ENCODE data around the gene C2CD5. TPM values are rescaled to one million over a fixed set of nuclear protein-coding genes. Genes with fewer than 3 reads are reported as not detected.

Gene C2CD5
- total RNA-seq, 4 donors from 2014 or later, result 47.9 to 123 (median 63.6) TPM

GRCh38 chr12:22409377-22410164 is 134.8 kb downstream of the C2CD5 start:
- Histone ChIP-seq H3K4me3 (no peak overlapping the region), H3K27ac (peak overlapping the region in 3 of 4 donors; percentile 19 to 29 (median 29)), H3K27me3 (no peaks in the 10 kb centered on the region), H3K9me3 (no peaks in the 10 kb centered on the region), H3K36me3 (no peaks in the 10 kb centered on the region), H3K4me1 (peaks cover 0 to 7% (median 3%) of the 10 kb centered on the region in 4 donors)
- in situ Hi-C loops (cut with MboI; ENCODE audit: low pct_ligation_motif_present in 1 of 4, low pct_unique_long_range_greater_than_20kb in 1 of 4, low sequenced_read_pairs in 3 of 4), result no loop called here
- WGBS, 2 donors (ENCODE audit: low coverage in 1 of 2), result 65 to 74% methylated on average over 11 to 12 of the region's 12 CpGs
- DNase-seq, result no peak
- intact Hi-C loops (cut with DNase I; ENCODE audit: low total_unique reads), result no loop called here
- TF ChIP-seq POLR2AphosphoS5 (IDR thresholded peaks at IDR 0.05) (no peak), EP300 (IDR thresholded peaks at IDR 0.05; ENCODE audit: low read depth) (no peak), POLR2A (IDR thresholded peaks at IDR 0.05) (peak; percentile 37)

GRCh38 chr12:22408610-22409376 is 135.5 kb downstream of the C2CD5 start:
- TF ChIP-seq CTCF (IDR thresholded peaks at IDR 0.05), result no peak
- TF ChIP-seq POLR2A (IDR thresholded peaks at IDR 0.05), result no peak
- TF ChIP-seq POLR2AphosphoS5 (IDR thresholded peaks at IDR 0.05), result no peak
- TF ChIP-seq EP300 (IDR thresholded peaks at IDR 0.05; ENCODE audit: low read depth), result no peak
- intact Hi-C loops (cut with DNase I; ENCODE audit: low total_unique reads) (no loop called here), in situ Hi-C loops (cut with MboI; ENCODE audit: low pct_ligation_motif_present in 1 of 4, low pct_unique_long_range_greater_than_20kb in 1 of 4, low sequenced_read_pairs in 3 of 4) (no loop called here)
- Histone ChIP-seq H3K4me1 (peaks cover 0 to 7% (median 3%) of the 10 kb centered on the region in 4 donors), H3K27ac (peak overlapping the region in 3 of 4 donors; percentile 19 to 29 (median 29)), H3K9me3 (no peaks in the 10 kb centered on the region), H3K4me3 (no peak overlapping the region), H3K36me3 (no peaks in the 10 kb centered on the region), H3K27me3 (no peaks in the 10 kb centered on the region)
- DNase-seq, result no peak
- WGBS, 2 donors (ENCODE audit: low coverage in 1 of 2), result 47 to 55% methylated on average over 7 to 8 of the region's 8 CpGs

- in situ Hi-C loops (cut with MboI; ENCODE audit: low pct_ligation_motif_present in 1 of 4, low pct_unique_long_range_greater_than_20kb in 1 of 4, low sequenced_read_pairs in 3 of 4) (no loop called here), intact Hi-C loops (cut with DNase I; ENCODE audit: low total_unique reads) (no loop called here)
- no peak for DNase-seq
- TF ChIP-seq EP300 (IDR thresholded peaks at IDR 0.05; ENCODE audit: low read depth), result no peak
- no peak for TF ChIP-seq CTCF (IDR thresholded peaks at IDR 0.05)
- TF ChIP-seq POLR2AphosphoS5 (IDR thresholded peaks at IDR 0.05), result no peak
- no peak for TF ChIP-seq POLR2A (IDR thresholded peaks at IDR 0.05)
- 49 to 63% methylated on average over 3 of the region's 3 CpGs for WGBS, 2 donors (ENCODE audit: low coverage in 1 of 2)
- no peaks in the 10 kb centered on the region for H3K27me3 ChIP-seq
- no peaks in the 10 kb centered on the region for H3K9me3 ChIP-seq
- H3K4me1 ChIP-seq, result peaks cover 0 to 7% (median 3%) of the 10 kb centered on the region in 4 donors
- H3K27ac ChIP-seq, result no peak overlapping the region
- no peaks in the 10 kb centered on the region for H3K36me3 ChIP-seq
- H3K4me3 ChIP-seq, result no peak overlapping the region
These were observed 136.9 kb downstream of the C2CD5 start for GRCh38 chr12:22407397-22407796.

GRCh38 chr12:22406627-22407026 is 137.7 kb downstream of the C2CD5 start:
- Histone ChIP-seq H3K9me3 (no peaks in the 10 kb centered on the region), H3K27me3 (no peaks in the 10 kb centered on the region), H3K36me3 (no peaks in the 10 kb centered on the region), H3K4me3 (no peak overlapping the region), H3K27ac (peak overlapping the region in 1 of 4 donors; percentile 18), H3K4me1 (peaks cover 0 to 7% (median 3%) of the 10 kb centered on the region in 4 donors)
- in situ Hi-C loops (cut with MboI; ENCODE audit: low pct_ligation_motif_present in 1 of 4, low pct_unique_long_range_greater_than_20kb in 1 of 4, low sequenced_read_pairs in 3 of 4), result no loop called here
- no peak for DNase-seq
- TF ChIP-seq POLR2A (IDR thresholded peaks at IDR 0.05) (no peak), POLR2AphosphoS5 (IDR thresholded peaks at IDR 0.05) (no peak), EP300 (IDR thresholded peaks at IDR 0.05; ENCODE audit: low read depth) (no peak), CTCF (IDR thresholded peaks at IDR 0.05) (no peak)
- intact Hi-C loops (cut with DNase I; ENCODE audit: low total_unique reads), result no loop called here
- WGBS, 2 donors (ENCODE audit: low coverage in 1 of 2), result 86 to 92% methylated on average over 1 of the region's 1 CpG

Measured in transverse colon (tissue), 4 donors.